ENCODE data around the gene ADCK1.

- TF ChIP-seq MAX (IDR thresholded peaks at IDR 0.05) (no peak), EP300 (IDR thresholded peaks at IDR 0.05; ENCODE audit: borderline replicate concordance) (no peak), CREB1 (IDR thresholded peaks at IDR 0.05; ENCODE audit: low read depth) (no peak), TAF1 (IDR thresholded peaks at IDR 0.05; ENCODE audit: low read depth) (no peak), TEAD4 (IDR thresholded peaks at IDR 0.05) (no peak), REST (IDR thresholded peaks at IDR 0.05; ENCODE audit: low read depth) (no peak), EGR1 (IDR thresholded peaks at IDR 0.05) (no peak), RAD21 (IDR thresholded peaks at IDR 0.05; ENCODE audit: low read depth) (no peak), CEBPB (IDR thresholded peaks at IDR 0.05) (no peak)
These were observed 110.6 kb downstream of the ADCK1 start for GRCh38 chr14:77910506-77910905.
